HL-60 (cell line): Measurements from ENCODE around the gene SPATA31A3.
"Not testable (repeated sequence)": the region's sequence is repeated elsewhere in the genome, so short reads cannot be mapped to it uniquely, and the experiment has no call there.

Experiments
- DNase-seq, 2 experiments: peaks; one replicate each; pipeline ENCODE4 v3.0.0-alpha.2; 2010 to 2020; ENCODE audit warnings: low read depth in 1 of 2, low spot score in 1 of 2
- H3K27ac ChIP-seq: fragments of 250-450 bp; sonication (Bioruptor Pico); replicated peaks from 2 replicates; pipeline ENCODE4 v1.5.1; 2020; ENCODE audit warnings: mild to moderate bottlenecking, moderate library complexity
- H3K27me3 ChIP-seq: fragments of 250-450 bp; sonication (Bioruptor Pico); 2 replicates; pipeline ENCODE4 v1.5.1; 2021; ENCODE audit warnings: mild to moderate bottlenecking, moderate library complexity; ENCODE audit not compliant: insufficient read depth, poor library complexity, severe bottlenecking
- H3K4me3 ChIP-seq: replicated peaks from 2 replicates; pipeline ENCODE4 v1.5.1; 2011; ENCODE audit warnings: mild to moderate bottlenecking, control low read depth, low read length; ENCODE audit not compliant: insufficient read depth
- long read RNA-seq: library from polyadenylated mRNA; unstranded; transcript quantifications from one replicate; pipeline ENCODE4 v2.0.0, GENCODE V29; 2020

SPATA31A3 gene
- long read RNA-seq: 0 reads

DNA sequence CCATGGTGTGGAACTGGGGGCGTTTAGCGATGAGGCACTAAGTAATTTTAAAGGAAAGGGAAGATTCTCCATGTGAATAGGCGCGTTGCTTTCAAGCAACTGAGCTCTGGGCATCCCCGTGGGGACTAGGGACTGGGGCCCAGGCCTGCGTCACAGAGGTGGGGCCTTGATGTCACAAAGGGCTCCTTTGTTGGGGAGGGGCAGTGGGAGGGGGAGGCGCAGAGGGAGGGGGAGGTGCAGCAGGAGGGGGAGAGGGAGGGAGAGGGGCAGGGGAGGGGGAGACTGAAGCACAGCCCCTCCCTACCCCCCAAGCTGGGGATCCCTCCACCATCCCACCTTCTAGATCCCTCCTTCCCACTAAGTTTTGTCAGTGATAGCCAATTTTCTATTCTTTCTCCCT, at the start of gene SPATA31A3:
Gene SPATA31A3, minus strand, starts transcription at position 101 of the 400 bp plus-strand sequence. Its CDS starts 29 bp downstream, at position 72.
- not testable (repeated sequence) for H3K4me3 ChIP-seq, DNase-seq, H3K27ac ChIP-seq, H3K27me3 ChIP-seq

DNA sequence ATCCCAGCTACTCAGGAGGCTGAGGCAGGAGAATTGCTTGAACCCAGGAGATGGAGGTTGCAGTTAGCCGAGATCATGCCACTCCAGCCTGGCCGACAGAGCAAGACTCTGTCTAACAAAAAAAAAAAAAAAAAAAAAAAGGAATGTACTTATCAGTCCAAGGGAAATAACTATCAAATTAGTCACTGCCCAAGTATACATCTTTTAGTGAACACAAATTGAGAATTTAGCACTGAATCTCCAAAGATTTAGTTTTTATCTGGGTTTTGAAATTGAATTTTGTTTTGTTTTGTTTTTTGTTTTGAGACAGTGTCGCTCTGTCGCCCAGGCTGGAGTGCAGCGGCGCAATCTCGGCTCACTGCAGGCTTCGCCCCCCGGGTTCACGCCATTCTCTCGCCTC, 39.8 kb downstream of the SPATA31A3 start:
- H3K4me3 ChIP-seq, H3K27ac ChIP-seq, H3K27me3 ChIP-seq, DNase-seq: not testable (repeated sequence)

DNA sequence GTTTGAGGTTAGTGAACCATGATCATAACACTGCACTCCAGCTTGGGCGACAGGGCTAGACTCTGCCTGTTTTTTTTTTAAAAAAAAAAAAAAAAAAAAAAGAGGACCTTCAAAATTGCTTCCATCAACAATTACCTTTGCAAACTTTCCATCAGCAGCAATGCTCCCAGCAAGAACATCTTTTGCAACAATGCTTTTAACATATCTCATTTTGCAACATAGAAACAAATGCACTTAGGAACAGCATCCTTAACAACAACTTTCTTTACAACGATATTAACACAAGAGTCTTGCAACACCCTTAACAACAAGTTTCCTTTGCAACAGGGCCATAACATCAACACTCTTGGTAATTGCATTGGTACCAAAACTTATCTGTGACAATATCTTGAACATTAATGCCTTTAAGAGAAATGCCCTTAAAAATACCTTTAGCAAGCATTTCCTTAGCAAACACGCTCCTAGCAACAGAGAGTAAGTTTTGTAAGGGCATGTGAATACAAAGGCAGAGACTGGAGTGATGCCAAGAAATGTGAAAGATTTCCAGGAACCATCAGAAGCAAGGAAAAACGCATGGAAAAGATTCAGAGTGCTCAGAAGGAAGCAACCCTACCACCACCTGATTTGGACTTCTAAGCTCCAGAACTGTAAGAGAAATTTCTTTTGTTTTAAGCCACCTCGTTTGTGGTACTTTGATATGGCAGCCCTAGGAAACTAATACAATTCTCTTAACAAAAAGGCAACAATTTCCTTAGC, 49.8 kb downstream of the SPATA31A3 start:
- DNase-seq: peak in 1 of 2 experiments; percentile 0
- not testable (repeated sequence) for H3K27me3 ChIP-seq, H3K4me3 ChIP-seq
- H3K27ac ChIP-seq: peak overlapping the region; percentile 50

DNA sequence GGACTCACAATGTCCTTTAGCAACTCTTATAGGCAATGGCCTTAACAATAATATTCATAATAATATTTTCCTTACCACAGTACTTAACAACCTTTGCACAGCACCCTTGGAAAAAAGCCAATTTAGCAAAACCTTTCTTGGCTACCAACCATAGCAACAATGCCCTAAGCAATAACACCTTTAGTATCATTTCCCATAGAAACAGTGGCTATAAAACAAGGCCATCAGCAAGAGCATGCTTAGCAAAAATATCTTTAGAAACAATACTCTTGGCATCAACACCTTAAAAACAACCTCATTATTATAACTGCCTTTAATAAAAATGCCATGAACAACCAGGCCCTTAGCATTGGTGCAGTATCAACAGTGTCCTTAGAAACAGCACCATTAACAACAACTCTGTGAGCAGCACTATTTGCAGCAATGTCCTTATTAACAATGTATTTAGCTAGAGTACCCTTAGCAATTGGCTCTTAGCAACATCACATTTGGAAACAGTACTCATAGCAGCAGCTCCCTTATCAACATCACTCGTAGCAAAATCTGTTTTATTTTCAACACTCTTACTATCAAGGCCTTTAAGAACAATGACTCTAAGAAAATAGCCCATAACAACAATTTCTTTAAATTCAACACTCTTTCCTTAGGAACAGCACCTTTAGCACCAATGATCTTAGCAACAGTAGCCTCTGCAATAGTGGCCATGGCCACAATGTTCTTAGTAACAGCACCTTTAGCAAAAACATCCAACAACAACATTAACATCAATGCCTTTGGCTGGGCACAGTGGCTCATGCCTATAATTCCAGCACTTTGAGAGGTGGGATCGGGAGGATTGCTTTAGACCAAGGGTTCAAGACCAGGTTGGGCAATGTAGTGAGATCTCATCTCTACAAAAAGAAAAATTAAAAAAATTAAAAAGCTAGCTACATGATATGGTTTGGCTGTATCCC, 52.2 kb downstream of the SPATA31A3 start:
- H3K27me3 ChIP-seq, DNase-seq, H3K4me3 ChIP-seq, H3K27ac ChIP-seq: not testable (repeated sequence)

DNA sequence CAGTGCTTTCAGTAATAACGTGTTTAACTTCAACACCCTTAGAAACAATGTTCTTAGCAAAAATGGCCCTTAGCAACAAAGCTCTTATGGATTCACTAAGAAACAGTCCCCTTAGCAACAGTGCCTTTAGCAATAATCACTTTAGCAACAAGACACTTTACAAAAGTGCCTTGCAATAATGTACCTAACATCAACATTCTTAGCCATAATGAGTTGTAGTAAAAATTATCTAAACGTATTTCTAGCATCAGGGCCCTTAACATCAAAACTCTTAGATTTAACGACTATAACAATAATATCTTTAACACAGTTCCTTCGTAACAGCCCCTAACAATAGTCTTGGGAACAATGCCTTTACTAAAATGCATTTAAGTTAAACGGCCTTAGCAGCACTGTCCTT, 54.0 kb downstream of the SPATA31A3 start:
- H3K4me3 ChIP-seq, H3K27ac ChIP-seq, H3K27me3 ChIP-seq, DNase-seq: not testable (repeated sequence)

DNA sequence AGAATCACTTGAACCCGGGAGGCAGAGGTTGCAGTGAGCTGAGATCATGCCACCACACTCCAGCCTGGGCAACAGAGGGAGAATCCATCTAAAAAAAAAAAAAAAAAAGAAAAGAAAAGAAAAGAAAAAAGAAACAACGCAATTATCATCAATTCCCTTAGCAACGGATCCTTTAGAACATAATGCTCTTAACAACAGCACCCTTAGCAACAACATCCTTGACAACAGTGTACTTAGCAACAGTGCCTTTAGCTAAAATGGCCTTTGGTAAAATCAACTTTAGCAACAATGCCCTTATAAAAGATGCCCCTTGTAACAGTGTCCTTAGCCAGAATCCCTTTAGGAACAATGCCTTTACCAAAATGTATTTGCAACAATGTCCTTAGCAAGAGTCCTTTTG, 54.7 kb downstream of the SPATA31A3 start:
- not testable (repeated sequence) for H3K4me3 ChIP-seq, H3K27me3 ChIP-seq, H3K27ac ChIP-seq, DNase-seq
